ENCODE results near the gene LTBP1. TPM values are rescaled to one million over a fixed set of nuclear protein-coding genes. Genes with fewer than 3 reads are reported as not detected.

LTBP1 gene
- total RNA-seq, 2 donors from 2014 or later: 19.4 to 23.1 TPM

GRCh38 chr2:32931945-32932709 is 14.6 kb upstream of the LTBP1 start:
- TF ChIP-seq, protein P1, sequence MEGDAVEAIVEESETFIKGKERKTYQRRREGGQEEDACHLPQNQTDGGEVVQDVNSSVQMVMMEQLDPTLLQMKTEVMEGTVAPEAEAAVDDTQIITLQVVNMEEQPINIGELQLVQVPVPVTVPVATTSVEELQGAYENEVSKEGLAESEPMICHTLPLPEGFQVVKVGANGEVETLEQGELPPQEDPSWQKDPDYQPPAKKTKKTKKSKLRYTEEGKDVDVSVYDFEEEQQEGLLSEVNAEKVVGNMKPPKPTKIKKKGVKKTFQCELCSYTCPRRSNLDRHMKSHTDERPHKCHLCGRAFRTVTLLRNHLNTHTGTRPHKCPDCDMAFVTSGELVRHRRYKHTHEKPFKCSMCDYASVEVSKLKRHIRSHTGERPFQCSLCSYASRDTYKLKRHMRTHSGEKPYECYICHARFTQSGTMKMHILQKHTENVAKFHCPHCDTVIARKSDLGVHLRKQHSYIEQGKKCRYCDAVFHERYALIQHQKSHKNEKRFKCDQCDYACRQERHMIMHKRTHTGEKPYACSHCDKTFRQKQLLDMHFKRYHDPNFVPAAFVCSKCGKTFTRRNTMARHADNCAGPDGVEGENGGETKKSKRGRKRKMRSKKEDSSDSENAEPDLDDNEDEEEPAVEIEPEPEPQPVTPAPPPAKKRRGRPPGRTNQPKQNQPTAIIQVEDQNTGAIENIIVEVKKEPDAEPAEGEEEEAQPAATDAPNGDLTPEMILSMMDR (IDR thresholded peaks at IDR 0.05): no peak
- Histone ChIP-seq H3K27me3 (no peaks in the 10 kb centered on the region), H3K36me3 (no peaks in the 10 kb centered on the region), H3K27ac (no peak overlapping the region), H3K4me1 (no peaks in the 10 kb centered on the region), H3K9me3 (no peaks in the 10 kb centered on the region), H3K9ac (ENCODE audit: low read depth in 2 of 2, low read length in 2 of 2) (no peak overlapping the region), H3K4me3 (no peak overlapping the region)
- DNase-seq: no peak
- intact Hi-C loops (cut with DNase I): no loop called here

GRCh38 chr2:32932825-32933755 is 13.7 kb upstream of the LTBP1 start:
- no peak overlapping the region for H3K4me3 ChIP-seq
- no peak overlapping the region for H3K9ac ChIP-seq (ENCODE audit: low read depth in 2 of 2, low read length in 2 of 2)
- H3K4me1 ChIP-seq: no peaks in the 10 kb centered on the region
- intact Hi-C loops (cut with DNase I): no loop called here
- H3K36me3 ChIP-seq: no peaks in the 10 kb centered on the region
- H3K27ac ChIP-seq: no peak overlapping the region
- TF ChIP-seq, protein P1 (IDR thresholded peaks at IDR 0.05): no peak
- no peaks in the 10 kb centered on the region for H3K9me3 ChIP-seq
- no peak for DNase-seq
- H3K27me3 ChIP-seq: no peaks in the 10 kb centered on the region

- H3K36me3 ChIP-seq: no peaks in the 10 kb centered on the region
- intact Hi-C loops (cut with DNase I): no loop called here
- H3K4me3 ChIP-seq: no peak overlapping the region
- no peaks in the 10 kb centered on the region for H3K4me1 ChIP-seq
- H3K27me3 ChIP-seq: no peaks in the 10 kb centered on the region
- H3K9ac ChIP-seq (ENCODE audit: low read depth in 2 of 2, low read length in 2 of 2): no peak overlapping the region
- no peak for DNase-seq
- H3K9me3 ChIP-seq: no peaks in the 10 kb centered on the region
- TF ChIP-seq, protein P1 (IDR thresholded peaks at IDR 0.05): no peak
- no peak overlapping the region for H3K27ac ChIP-seq
Measured at GRCh38 chr2:32933756-32934095, 13.0 kb upstream of the LTBP1 start.

GRCh38 chr2:32937602-32938448 is 8.9 kb upstream of the LTBP1 start:
- intact Hi-C loops (cut with DNase I): no loop called here
- Histone ChIP-seq H3K4me3 (no peak overlapping the region), H3K4me1 (no peaks in the 10 kb centered on the region), H3K27me3 (no peaks in the 10 kb centered on the region), H3K27ac (no peak overlapping the region), H3K9ac (ENCODE audit: low read depth in 2 of 2, low read length in 2 of 2) (no peak overlapping the region), H3K36me3 (no peaks in the 10 kb centered on the region), H3K9me3 (no peaks in the 10 kb centered on the region)
- DNase-seq: no peak
- TF ChIP-seq, protein P1 (IDR thresholded peaks at IDR 0.05): no peak

- no peaks in the 10 kb centered on the region for H3K9me3 ChIP-seq
- H3K4me1 ChIP-seq: no peaks in the 10 kb centered on the region
- no peak overlapping the region for H3K27ac ChIP-seq
- intact Hi-C loops (cut with DNase I): no loop called here
- no peaks in the 10 kb centered on the region for H3K36me3 ChIP-seq
- H3K9ac ChIP-seq (ENCODE audit: low read depth in 2 of 2, low read length in 2 of 2): no peak overlapping the region
- H3K27me3 ChIP-seq: no peaks in the 10 kb centered on the region
- TF ChIP-seq, protein P1 (IDR thresholded peaks at IDR 0.05): no peak
- no peak overlapping the region for H3K4me3 ChIP-seq
- no peak for DNase-seq
Measured at GRCh38 chr2:32938934-32939333, 7.8 kb upstream of the LTBP1 start.
